K562 treated with DMSO at 1 percent for 12 hours (cell line): ENCODE results near the gene ATP10D. TPM values are rescaled to one million over a fixed set of nuclear protein-coding genes. Genes with fewer than 3 reads are reported as not detected.

Experiments
- total RNA-seq: library from RNA; unstranded; fragments of 300-600 nt; gene quantifications from 2 replicates; pipeline ENCODE4 v1.2.3, GENCODE V29; 2022; ENCODE audit not compliant: insufficient read depth

The ATP10D gene
- total RNA-seq = 0.15 and 1.1 TPM in 2 replicates

DNA sequence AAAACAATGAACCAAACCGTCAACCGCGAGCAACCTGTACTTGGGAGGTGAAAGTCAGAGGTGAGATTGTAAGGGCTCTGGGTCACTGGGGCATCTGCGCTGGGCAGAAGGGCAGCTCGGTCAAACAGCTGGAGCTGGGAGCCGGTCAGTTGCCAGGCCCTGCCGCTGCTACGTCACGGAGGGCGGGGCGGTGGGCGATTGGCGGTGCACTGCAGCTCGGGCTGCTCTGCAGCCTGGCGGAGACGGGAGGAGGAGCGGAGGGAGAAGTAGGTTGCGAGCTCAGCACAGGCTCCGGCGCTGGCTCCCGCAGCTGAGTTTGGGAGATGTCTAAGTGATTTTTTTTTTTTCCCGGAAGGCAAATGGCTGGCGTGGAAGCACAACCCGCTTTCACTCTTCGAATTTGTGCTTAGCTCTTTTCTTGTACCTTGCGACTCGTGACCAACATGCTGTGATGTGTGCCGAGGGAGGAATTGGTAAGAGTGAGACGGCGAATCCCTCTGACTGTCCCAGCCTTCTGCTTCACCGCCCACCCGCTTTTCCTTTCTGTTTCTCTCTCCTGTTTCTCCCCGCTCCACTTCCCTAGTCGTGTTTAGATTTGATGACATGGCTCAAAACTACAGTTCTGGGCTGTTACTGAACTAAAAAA is at the start of gene ATP10D:
Gene ATP10D, plus strand, starts transcription at position 229 of the 646 bp plus-strand sequence. CDS start 27,266 bp downstream, outside the sequence.

GRCh38 chr4:47463235-47463956 is 21.7 kb upstream of the ATP10D start, which contains the start of gene COMMD8:
TSS of gene COMMD8 (minus strand) at chr4:47463702. CDS start at chr4:47463651, 51 bp downstream.

Other genes with a start within 250 kb of the ATP10D start
- 7.7 and 11.6 TPM in 2 replicates for gene COMMD8, start 21.6 kb upstream of the ATP10D start, total RNA-seq